Activated naive CD8-positive, alpha-beta T cell treated with anti-CD3 and anti-CD28 coated beads, Interleukin-2, amount 50 U/mL, for 24 hours (primary cell): Measurements from ENCODE around the gene ITGA8.
"Not testable (repeated sequence)": the region's sequence is repeated elsewhere in the genome, so short reads cannot be mapped to it uniquely, and the experiment has no call there.

ENCODE experiments used
- ATAC-seq: fragments of 150-1000 bp; cut with Tn5 transposase; one replicate; pipeline ENCODE4 v1.10.0; 2021
- DNase-seq: peaks from one replicate; pipeline ENCODE4 v3.0.0; 2021
- H3K27ac Mint-ChIP-seq: one replicate; pipeline ENCODE4 v1.8.0; 2021; ENCODE audit warnings: mild to moderate bottlenecking, mixed read lengths
- H3K27me3 Mint-ChIP-seq: one replicate; pipeline ENCODE4 v1.8.0; 2021; ENCODE audit warnings: mixed read lengths
- H3K36me3 Mint-ChIP-seq: one replicate; pipeline ENCODE4 v1.8.0; 2021; ENCODE audit warnings: low read depth, mixed read lengths
- H3K4me1 Mint-ChIP-seq: one replicate; pipeline ENCODE4 v1.8.0; 2021; ENCODE audit warnings: mixed read lengths
- H3K4me3 Mint-ChIP-seq: one replicate; pipeline ENCODE4 v1.8.0; 2021; ENCODE audit warnings: mild to moderate bottlenecking, moderate library complexity, mixed read lengths
- H3K9me3 Mint-ChIP-seq: one replicate; pipeline ENCODE4 v1.8.0; 2021; ENCODE audit warnings: mixed read lengths

ITGA8 gene

DNA sequence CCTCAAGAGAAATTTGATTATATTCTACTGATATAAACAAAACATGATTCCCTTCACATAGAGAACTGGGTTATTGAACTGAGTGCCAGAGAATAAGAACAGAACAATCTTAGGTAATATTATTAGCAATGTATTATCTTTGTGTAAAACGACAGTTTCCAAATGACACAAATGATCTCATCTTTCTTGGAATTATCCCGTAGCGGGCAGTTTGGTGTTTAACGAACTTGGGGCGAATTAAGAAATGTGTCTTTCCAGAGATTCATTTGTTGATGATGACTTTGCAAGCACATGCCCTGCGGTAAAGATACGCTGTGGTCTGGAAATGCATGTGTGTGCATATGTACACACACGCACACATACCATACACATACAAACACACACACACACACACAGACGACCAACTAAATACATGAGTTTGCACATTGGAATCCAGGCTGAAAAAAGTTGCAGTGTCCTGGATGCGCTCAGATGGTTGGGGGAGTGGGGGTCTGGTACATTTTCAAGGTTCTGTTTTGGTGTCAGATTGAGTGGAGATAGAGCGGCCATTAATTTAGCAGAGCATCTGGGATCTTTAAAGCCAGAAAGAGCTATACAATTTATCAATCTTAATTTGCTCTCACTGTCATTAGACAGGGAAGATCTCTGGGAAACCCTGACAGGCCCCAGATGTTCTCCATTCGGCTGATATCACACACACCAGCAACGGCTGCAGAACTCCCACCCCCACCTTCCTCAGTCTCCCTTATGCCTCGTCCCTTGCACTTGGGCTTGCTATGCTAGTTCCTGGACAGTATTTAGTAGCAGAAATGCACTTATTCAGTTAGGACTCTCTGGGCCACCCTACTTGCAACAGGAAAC lies 236.3 kb downstream of the ITGA8 start:
- no peak overlapping the region for H3K27ac Mint-ChIP-seq
- no peaks in the 10 kb centered on the region for H3K9me3 Mint-ChIP-seq
- no peaks in the 10 kb centered on the region for H3K36me3 Mint-ChIP-seq
- DNase-seq, result no peak
- H3K4me1 Mint-ChIP-seq, result no peaks in the 10 kb centered on the region
- H3K27me3 Mint-ChIP-seq, result peaks cover 9% of the 10 kb centered on the region
- no peak for ATAC-seq
- no peak overlapping the region for H3K4me3 Mint-ChIP-seq

DNA sequence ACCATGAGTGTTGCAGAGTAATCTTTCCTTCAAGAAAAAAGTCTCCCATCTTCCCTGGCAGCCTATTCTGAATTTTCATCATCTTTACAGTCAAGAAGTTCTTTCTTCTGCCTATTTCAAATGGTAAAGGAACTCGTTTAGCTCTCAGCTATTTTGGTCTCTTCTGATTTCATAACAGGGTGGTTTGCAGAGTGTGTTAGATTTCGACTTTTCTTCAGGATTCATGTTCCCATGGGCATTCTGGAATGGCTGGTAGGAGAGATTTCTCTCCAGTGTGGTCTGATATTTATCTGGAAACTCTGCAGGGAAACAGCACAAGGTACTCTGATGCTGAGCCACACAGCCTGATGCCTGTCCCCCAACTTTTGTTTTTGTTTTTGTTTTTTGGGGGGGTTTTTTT lies 237.6 kb downstream of the ITGA8 start:
- Mint-ChIP-seq H3K36me3 (no peaks in the 10 kb centered on the region), H3K9me3 (no peaks in the 10 kb centered on the region), H3K4me1 (no peaks in the 10 kb centered on the region), H3K27me3 (peaks cover 5% of the 10 kb centered on the region), H3K4me3 (no peak overlapping the region), H3K27ac (no peak overlapping the region)
- DNase-seq (no peak), ATAC-seq (no peak)

DNA sequence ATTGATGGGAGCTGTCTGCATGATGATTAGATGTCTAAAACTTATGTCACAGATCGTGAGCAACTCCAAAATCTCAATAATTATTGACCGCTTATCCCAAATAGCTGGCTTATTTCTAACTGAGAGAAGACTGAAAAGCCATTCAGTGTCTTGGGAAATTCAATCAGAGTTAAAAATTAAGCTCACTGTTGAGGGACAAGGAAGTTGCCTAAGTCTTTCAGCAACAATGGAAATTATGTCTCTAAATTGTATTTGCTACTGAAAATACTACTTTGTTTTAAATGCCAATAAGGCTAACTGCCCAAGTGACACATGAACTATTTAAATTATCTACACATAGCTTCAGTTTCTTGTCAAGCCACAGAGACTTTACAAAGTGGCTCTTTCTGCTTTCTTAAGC lies 240.8 kb downstream of the ITGA8 start:
- no peaks in the 10 kb centered on the region for H3K36me3 Mint-ChIP-seq
- H3K27ac Mint-ChIP-seq, result no peak overlapping the region
- H3K27me3 Mint-ChIP-seq, result peaks cover 4% of the 10 kb centered on the region
- DNase-seq (no peak), ATAC-seq (no peak)
- H3K4me3 Mint-ChIP-seq, result no peak overlapping the region
- no peaks in the 10 kb centered on the region for H3K4me1 Mint-ChIP-seq
- H3K9me3 Mint-ChIP-seq, result peaks cover 3% of the 10 kb centered on the region

DNA sequence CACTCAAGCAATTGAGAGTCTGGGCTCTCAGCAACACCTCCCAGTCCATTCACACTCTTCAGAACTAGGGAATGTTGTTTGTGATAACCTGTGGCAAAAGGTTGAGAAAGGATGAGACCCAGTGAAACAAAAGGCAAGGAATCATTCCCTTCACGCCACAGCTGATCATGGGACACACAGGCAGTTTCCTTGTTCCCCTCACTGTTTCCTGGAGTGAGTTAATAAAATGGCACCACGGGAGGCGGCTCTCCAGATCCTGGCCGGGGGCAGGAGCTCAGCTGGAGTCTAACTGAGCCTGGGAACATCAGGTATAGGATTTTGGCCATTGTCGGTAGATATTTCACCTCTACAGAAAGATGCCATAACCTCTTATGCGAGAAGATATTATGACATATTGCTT lies 241.3 kb downstream of the ITGA8 start:
- Mint-ChIP-seq H3K27me3 (peaks cover 4% of the 10 kb centered on the region), H3K4me1 (no peaks in the 10 kb centered on the region), H3K27ac (no peak overlapping the region), H3K4me3 (no peak overlapping the region), H3K36me3 (no peaks in the 10 kb centered on the region), H3K9me3 (peaks cover 3% of the 10 kb centered on the region)
- ATAC-seq, result no peak
- no peak for DNase-seq

DNA sequence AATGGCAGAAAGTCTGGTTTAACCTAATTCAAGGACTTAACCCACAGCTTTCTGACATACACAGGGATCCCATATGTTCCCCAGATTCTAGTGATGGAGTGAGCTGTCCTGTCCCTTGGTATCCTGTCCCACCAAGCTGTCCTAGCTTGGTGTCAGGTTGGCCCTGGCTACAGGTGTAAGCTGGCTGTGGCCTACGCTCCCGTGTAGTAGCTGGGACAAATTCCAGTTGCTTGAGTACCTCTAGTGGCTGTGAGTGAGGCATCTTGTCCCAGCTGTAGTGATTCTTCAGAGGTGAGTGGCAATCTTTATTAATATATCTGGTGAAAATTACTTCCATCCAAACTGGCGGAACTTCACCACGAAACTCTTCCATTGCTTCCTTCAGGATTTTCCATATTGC lies 243.4 kb downstream of the ITGA8 start:
- H3K36me3 Mint-ChIP-seq, result no peaks in the 10 kb centered on the region
- no peak for ATAC-seq
- H3K4me3 Mint-ChIP-seq, result no peak overlapping the region
- peaks cover 3% of the 10 kb centered on the region for H3K9me3 Mint-ChIP-seq
- no peaks in the 10 kb centered on the region for H3K4me1 Mint-ChIP-seq
- peaks cover 6% of the 10 kb centered on the region for H3K27me3 Mint-ChIP-seq
- H3K27ac Mint-ChIP-seq, result no peak overlapping the region
- DNase-seq, result no peak

DNA sequence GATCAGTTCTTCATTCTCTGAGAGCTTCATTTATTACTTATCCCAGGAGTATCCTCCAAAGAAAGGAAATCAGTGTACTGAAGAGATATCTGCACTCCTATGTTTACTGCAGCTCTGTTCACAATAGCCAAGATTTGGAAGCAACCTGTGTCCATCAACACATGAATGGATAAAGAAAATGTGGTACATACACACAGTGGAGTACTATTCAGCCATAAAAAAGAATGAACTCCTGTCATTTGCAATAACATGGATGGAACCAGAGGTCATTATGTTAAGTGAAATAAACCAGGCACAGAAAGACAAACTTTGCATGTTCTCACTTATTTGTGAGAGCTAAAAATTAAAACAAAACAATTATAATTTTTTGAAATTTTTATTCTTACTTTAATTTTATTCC lies 244.3 kb downstream of the ITGA8 start:
- not testable (repeated sequence) for H3K4me1 Mint-ChIP-seq, H3K36me3 Mint-ChIP-seq, H3K27me3 Mint-ChIP-seq, DNase-seq, H3K27ac Mint-ChIP-seq, H3K4me3 Mint-ChIP-seq, H3K9me3 Mint-ChIP-seq, ATAC-seq

DNA sequence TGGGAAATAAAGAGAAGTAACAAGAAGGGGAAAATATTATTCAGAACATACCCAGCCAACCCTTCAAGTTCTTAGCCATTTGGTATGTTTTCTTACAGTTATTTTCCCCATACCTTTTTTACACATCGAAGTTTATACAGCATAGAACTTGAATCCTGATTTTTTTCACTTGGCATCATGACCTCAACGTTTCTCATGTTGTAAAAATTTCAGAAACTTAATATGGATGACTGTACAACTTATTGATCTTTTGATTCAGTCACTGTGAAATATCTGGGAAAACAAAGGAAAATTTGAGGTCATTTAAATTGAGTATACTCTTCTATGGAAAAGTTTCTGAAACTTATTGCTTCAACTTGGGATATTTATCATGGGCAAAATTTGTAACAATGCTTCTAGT lies 245.1 kb downstream of the ITGA8 start:
- Mint-ChIP-seq H3K27ac (no peak overlapping the region), H3K27me3 (peaks cover 6% of the 10 kb centered on the region), H3K4me1 (no peaks in the 10 kb centered on the region), H3K36me3 (no peaks in the 10 kb centered on the region), H3K4me3 (no peak overlapping the region), H3K9me3 (peaks cover 3% of the 10 kb centered on the region)
- no peak for ATAC-seq
- no peak for DNase-seq

DNA sequence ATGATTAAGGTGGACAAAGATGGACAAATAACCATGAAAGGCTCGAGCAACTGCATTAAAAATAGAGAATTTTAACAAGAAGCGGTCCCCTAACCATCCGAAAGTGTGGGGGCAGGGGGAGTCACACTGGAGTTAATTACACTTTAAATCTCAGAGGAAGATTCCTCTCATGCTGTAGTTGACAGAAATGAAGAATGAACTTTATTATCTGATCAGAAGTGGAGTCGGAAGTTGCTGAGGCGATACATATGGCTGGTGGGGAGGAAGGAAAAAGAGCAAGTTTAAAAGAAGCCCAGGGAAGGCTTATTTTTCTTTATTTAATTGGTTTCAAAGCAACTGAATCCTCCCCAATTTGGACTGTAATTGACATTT lies 246.3 kb downstream of the ITGA8 start:
- Mint-ChIP-seq H3K27ac (no peak overlapping the region), H3K36me3 (no peaks in the 10 kb centered on the region), H3K4me1 (no peaks in the 10 kb centered on the region), H3K9me3 (peaks cover 3% of the 10 kb centered on the region), H3K4me3 (no peak overlapping the region), H3K27me3 (peaks cover 6% of the 10 kb centered on the region)
- ATAC-seq, result no peak
- no peak for DNase-seq

DNA sequence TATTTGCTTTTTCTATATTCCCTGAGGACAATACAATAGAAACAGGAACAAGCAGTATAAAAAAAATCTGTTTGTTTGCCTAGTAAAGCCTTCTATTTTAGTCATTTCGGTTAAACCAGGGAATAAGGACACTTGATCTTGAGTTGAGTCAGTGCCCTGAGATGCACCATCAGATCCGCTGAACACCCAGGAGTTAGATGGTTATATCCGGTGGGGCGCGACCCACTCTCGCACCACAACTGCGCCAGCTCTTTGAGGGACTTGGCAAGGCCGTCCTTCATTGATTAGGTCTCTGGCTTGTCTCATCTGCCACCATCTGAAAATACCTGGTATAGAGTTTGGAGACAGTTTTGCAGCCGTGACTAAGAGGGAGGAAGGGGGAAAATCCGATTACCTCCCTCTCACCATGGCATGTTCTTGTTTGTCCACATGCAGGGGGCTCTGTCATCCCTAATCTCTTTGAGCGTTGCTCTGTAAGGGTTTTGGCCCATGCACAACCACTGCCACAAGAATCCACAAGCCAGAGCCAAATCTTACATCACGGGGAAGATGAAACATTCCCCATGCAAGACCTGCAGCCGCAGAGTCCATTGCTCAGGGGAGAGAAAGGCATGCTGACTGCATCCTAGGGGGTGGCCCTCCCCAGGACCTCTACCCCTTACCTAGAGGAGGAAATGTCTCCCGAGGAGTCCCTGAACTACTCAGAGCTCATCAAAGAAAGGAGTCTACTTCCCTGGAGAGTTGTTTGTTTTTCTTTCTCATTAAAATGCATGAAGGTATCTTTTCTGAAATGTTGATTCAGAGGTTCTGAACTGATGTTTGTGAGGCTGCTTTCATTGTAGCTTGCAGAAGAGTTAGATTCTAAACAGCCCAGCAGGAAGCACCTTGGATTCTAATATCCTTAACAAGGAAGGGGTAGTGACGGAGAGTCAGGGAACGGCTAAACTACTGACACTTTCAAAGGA lies 247.0 kb downstream of the ITGA8 start:
- no peak overlapping the region for H3K4me3 Mint-ChIP-seq
- no peaks in the 10 kb centered on the region for H3K4me1 Mint-ChIP-seq
- H3K27me3 Mint-ChIP-seq, result peaks cover 6% of the 10 kb centered on the region
- DNase-seq, result no peak
- H3K9me3 Mint-ChIP-seq, result peaks cover 3% of the 10 kb centered on the region
- no peak overlapping the region for H3K27ac Mint-ChIP-seq
- ATAC-seq, result no peak
- no peaks in the 10 kb centered on the region for H3K36me3 Mint-ChIP-seq

DNA sequence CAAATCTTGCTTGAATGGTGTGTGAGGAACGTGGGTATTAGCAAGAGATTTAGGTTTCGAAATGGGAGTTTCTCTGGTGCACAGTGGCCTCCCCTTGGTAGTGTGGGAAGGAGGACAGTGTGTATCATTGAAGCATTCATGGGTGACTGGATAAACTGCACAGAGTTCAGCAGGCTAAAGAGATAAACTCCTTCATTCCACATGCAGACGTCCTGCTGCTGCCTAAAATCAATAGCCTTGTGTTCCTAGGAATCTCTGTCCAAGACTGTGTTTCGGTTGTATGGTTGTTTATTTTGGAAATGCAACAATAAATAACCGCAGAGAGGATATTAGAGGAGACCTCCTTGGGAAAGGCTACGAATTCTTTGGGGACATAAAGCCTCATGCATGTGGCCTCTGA lies 247.7 kb downstream of the ITGA8 start:
- Mint-ChIP-seq H3K9me3 (peaks cover 3% of the 10 kb centered on the region), H3K4me1 (no peaks in the 10 kb centered on the region), H3K36me3 (no peaks in the 10 kb centered on the region), H3K4me3 (no peak overlapping the region), H3K27ac (no peak overlapping the region), H3K27me3 (peaks cover 6% of the 10 kb centered on the region)
- no peak for DNase-seq
- ATAC-seq, result no peak

DNA sequence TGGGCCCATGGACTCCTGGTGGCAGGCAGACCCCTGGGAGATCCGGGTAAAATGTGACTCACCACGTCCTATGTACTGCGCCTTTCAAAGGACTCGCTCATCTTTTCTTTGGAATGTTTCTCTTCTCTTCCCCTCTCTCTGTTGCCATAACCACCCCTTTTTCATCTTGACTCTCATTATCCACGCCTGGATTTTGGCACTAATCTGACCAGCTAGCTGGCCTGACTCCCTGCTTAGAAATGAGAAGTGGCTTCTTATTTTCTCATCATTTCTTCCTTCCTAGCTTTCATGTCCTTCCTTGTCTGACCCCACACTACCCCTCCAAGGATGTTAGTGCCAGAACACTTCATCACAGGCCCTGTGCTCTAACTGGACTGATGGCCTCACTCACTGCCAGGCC lies 250.6 kb downstream of the ITGA8 start:
- peaks cover 6% of the 10 kb centered on the region for H3K27me3 Mint-ChIP-seq
- ATAC-seq, result no peak

DNA sequence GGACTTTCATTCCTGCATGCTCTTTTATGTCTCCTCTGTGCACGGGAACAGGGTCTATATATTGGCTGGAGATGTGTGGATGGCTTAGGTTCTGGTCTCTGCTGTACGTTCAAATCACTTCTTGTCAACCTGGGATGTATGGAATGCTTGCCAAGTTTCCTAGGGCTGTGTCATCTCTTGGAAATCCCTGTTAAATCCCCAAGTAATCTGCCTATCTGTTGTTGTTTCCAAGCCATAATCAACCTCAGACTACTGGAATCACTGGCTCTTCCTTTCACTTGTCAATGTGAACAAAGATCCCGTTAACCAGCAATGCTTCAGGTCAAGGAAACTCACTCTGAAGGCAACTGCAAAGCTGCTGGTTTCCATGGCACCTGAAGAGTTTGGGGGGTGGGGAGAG lies 255.3 kb downstream of the ITGA8 start:
- Mint-ChIP-seq H3K4me1 (no peaks in the 10 kb centered on the region), H3K27me3 (peaks cover 3% of the 10 kb centered on the region), H3K9me3 (no peaks in the 10 kb centered on the region), H3K27ac (no peak overlapping the region), H3K36me3 (no peaks in the 10 kb centered on the region), H3K4me3 (no peak overlapping the region)
- DNase-seq, result no peak
- no peak for ATAC-seq

More for the DNA sequence above, 250.6 kb downstream of the ITGA8 start:
- H3K36me3 Mint-ChIP-seq, result no peaks in the 10 kb centered on the region
- H3K4me3 Mint-ChIP-seq, result no peak overlapping the region
- no peak overlapping the region for H3K27ac Mint-ChIP-seq
- no peaks in the 10 kb centered on the region for H3K9me3 Mint-ChIP-seq
- no peaks in the 10 kb centered on the region for H3K4me1 Mint-ChIP-seq
- no peak for DNase-seq
